SIG-M5 treated with dmso at 0.1 percent for 504 hours (cell line): ENCODE measurements around the gene RIC8A.
"Not testable (repeated sequence)": the region's sequence is repeated elsewhere in the genome, so short reads cannot be mapped to it uniquely, and the experiment has no call there.

Experiments
- DNase-seq: peaks from one replicate; lab custom pipeline; 2025; ENCODE audit not compliant: unreplicated experiment; lab: John Stamatoyannopoulos, UW

RIC8A gene

GRCh38 chr11:207208-207862 lies at the start of gene RIC8A, which contains the start of gene BET1L:
Gene RIC8A (plus strand): TSS chr11:207708. CDS start chr11:208855, 1,147 bp downstream.
Gene BET1L (minus strand): TSS chr11:207399. CDS start chr11:207321, 78 bp downstream.
- peak; percentile 96 for DNase-seq

- not testable (repeated sequence) for DNase-seq
Observed at GRCh38 chr11:180242-180641, 27.3 kb upstream of the RIC8A start.

- DNase-seq = not testable (repeated sequence)
Observed at GRCh38 chr11:189200-189783, 18.2 kb upstream of the RIC8A start.

GRCh38 chr11:189843-190311 lies 17.6 kb upstream of the RIC8A start:
- not testable (repeated sequence) for DNase-seq

GRCh38 chr11:190546-190945 lies 17.0 kb upstream of the RIC8A start:
- not testable (repeated sequence) for DNase-seq

GRCh38 chr11:191490-192478 lies 15.7 kb upstream of the RIC8A start:
- not testable (repeated sequence) for DNase-seq

GRCh38 chr11:192674-193128 lies 14.8 kb upstream of the RIC8A start, which contains the start of gene SCGB1C1:
Gene SCGB1C1 (plus strand): TSS chr11:193078. CDS start chr11:193100, 22 bp downstream.
- DNase-seq = not testable (repeated sequence)

GRCh38 chr11:193481-193880 lies 14.0 kb upstream of the RIC8A start:
- DNase-seq = not testable (repeated sequence)

- DNase-seq = no peak
Observed at GRCh38 chr11:196786-197731, 10.4 kb upstream of the RIC8A start.

- DNase-seq = no peak
Observed at GRCh38 chr11:197741-198235, 9.7 kb upstream of the RIC8A start.

GRCh38 chr11:198236-198806 lies 9.2 kb upstream of the RIC8A start:
- no peak for DNase-seq

- DNase-seq = no peak
Observed at GRCh38 chr11:199004-199581, 8.4 kb upstream of the RIC8A start.

GRCh38 chr11:199782-200181 lies 7.7 kb upstream of the RIC8A start:
- no peak for DNase-seq

- no peak for DNase-seq
Observed at GRCh38 chr11:200224-201003, 7.1 kb upstream of the RIC8A start.

GRCh38 chr11:201966-202365 lies 5.5 kb upstream of the RIC8A start:
- DNase-seq = no peak

GRCh38 chr11:202490-202889 lies 5.0 kb upstream of the RIC8A start:
- no peak for DNase-seq

- no peak for DNase-seq
Observed at GRCh38 chr11:203056-203944, 4.2 kb upstream of the RIC8A start.
